A673 (cell line): ENCODE data around the gene C2orf72.

Experiments
- EZH2 ChIP-seq: fragments of 200-600 bp; sonication (generic); IDR thresholded peaks from 2 replicates; pipeline ENCODE4 v1.6.1; 2017; ENCODE audit warnings: borderline replicate concordance, low read depth, mild to moderate bottlenecking, mixed read lengths, antibody characterized with exemption, low read length; ENCODE audit not compliant: poor library complexity, severe bottlenecking
- TF ChIP-seq, protein P1 (sequence below): fragments of 300-800, 200-600 bp; sonication (generic); conservative IDR thresholded peaks from 2 replicates; pipeline ENCODE4 v1.5.1; 2017; ENCODE audit warnings: low read depth, mild to moderate bottlenecking, antibody characterized with exemption, low read length, moderate library complexity, mixed read lengths

DNA sequence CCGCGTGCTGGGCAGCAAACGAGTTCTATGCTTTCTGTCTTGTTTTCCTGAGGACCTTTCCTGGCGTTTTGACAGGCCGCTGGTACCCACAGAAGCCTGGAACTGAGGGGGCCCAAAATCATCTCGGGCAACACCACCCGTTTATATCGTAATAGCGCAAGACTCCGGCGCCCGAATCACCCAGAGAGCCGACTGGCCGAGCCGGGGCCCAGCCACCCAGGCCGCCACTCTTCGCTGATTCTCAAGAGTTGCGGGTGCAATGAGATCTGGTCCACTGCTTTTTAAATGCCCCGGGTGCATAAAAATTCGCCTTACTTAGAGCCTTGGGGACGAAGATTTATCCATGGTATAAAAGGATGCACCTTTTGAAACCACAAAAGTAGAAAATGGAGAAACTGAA lies 47.6 kb upstream of the C2orf72 start:
- TF ChIP-seq, protein P1, sequence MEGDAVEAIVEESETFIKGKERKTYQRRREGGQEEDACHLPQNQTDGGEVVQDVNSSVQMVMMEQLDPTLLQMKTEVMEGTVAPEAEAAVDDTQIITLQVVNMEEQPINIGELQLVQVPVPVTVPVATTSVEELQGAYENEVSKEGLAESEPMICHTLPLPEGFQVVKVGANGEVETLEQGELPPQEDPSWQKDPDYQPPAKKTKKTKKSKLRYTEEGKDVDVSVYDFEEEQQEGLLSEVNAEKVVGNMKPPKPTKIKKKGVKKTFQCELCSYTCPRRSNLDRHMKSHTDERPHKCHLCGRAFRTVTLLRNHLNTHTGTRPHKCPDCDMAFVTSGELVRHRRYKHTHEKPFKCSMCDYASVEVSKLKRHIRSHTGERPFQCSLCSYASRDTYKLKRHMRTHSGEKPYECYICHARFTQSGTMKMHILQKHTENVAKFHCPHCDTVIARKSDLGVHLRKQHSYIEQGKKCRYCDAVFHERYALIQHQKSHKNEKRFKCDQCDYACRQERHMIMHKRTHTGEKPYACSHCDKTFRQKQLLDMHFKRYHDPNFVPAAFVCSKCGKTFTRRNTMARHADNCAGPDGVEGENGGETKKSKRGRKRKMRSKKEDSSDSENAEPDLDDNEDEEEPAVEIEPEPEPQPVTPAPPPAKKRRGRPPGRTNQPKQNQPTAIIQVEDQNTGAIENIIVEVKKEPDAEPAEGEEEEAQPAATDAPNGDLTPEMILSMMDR: no peak
- TF ChIP-seq EZH2: no peak
